IPS-11a (cell line): Measurements from ENCODE around the gene CRYZL1.
A peak's percentile ranks its signal among the peaks of the same experiment; 100 is the strongest.
"Not testable (repeated sequence)": the region's sequence is repeated elsewhere in the genome, so short reads cannot be mapped to it uniquely, and the experiment has no call there.

Source experiments
- H3K4me3 ChIP-seq: one replicate; pipeline ENCODE4 v1.5.1; 2013; ENCODE audit warnings: low read depth, low read length, control low read depth

CRYZL1 gene

GRCh38 chr21:33641352-33642026, at the start of gene CRYZL1:
TSS of gene CRYZL1 (minus strand) at chr21:33641741. CDS start at chr21:33631551, 10,190 bp downstream.
- H3K4me3 ChIP-seq = peak within 1 kb of the TSS; percentile 87

- no peak overlapping the region for H3K4me3 ChIP-seq
These were observed 49.3 kb upstream of the CRYZL1 start for GRCh38 chr21:33690874-33691273.

GRCh38 chr21:33688353-33688752, 46.8 kb upstream of the CRYZL1 start:
- H3K4me3 ChIP-seq = no peak overlapping the region

- H3K4me3 ChIP-seq = no peak overlapping the region
These were observed 46.1 kb upstream of the CRYZL1 start for GRCh38 chr21:33687634-33688033.

- no peak overlapping the region for H3K4me3 ChIP-seq
These were observed 44.8 kb upstream of the CRYZL1 start for GRCh38 chr21:33686386-33686785.

GRCh38 chr21:33685613-33686197, 44.2 kb upstream of the CRYZL1 start:
- H3K4me3 ChIP-seq = no peak overlapping the region

- no peak overlapping the region for H3K4me3 ChIP-seq
These were observed 43.5 kb upstream of the CRYZL1 start for GRCh38 chr21:33684923-33685560.

GRCh38 chr21:33684068-33684467, 42.5 kb upstream of the CRYZL1 start:
- H3K4me3 ChIP-seq = no peak overlapping the region

GRCh38 chr21:33682992-33683627, 41.6 kb upstream of the CRYZL1 start:
- no peak overlapping the region for H3K4me3 ChIP-seq

GRCh38 chr21:33680870-33681269, 39.3 kb upstream of the CRYZL1 start:
- no peak overlapping the region for H3K4me3 ChIP-seq

- H3K4me3 ChIP-seq = no peak overlapping the region
These were observed 35.9 kb upstream of the CRYZL1 start for GRCh38 chr21:33677450-33677849.

GRCh38 chr21:33676666-33677065, 35.1 kb upstream of the CRYZL1 start:
- not testable (repeated sequence) for H3K4me3 ChIP-seq

- H3K4me3 ChIP-seq = no peak overlapping the region
These were observed 32.7 kb upstream of the CRYZL1 start for GRCh38 chr21:33674226-33674625.

- H3K4me3 ChIP-seq = no peak overlapping the region
These were observed 31.9 kb upstream of the CRYZL1 start for GRCh38 chr21:33673473-33673872.

GRCh38 chr21:33670076-33670978, 28.8 kb upstream of the CRYZL1 start:
- H3K4me3 ChIP-seq = no peak overlapping the region

GRCh38 chr21:33668620-33669019, 27.1 kb upstream of the CRYZL1 start:
- H3K4me3 ChIP-seq = no peak overlapping the region

GRCh38 chr21:33668180-33668579, 26.6 kb upstream of the CRYZL1 start:
- no peak overlapping the region for H3K4me3 ChIP-seq

GRCh38 chr21:33667636-33668035, 26.1 kb upstream of the CRYZL1 start:
- H3K4me3 ChIP-seq = no peak overlapping the region

- no peak overlapping the region for H3K4me3 ChIP-seq
These were observed 24.6 kb upstream of the CRYZL1 start for GRCh38 chr21:33666153-33666552.

- no peak overlapping the region for H3K4me3 ChIP-seq
These were observed 22.6 kb upstream of the CRYZL1 start for GRCh38 chr21:33664135-33664534.

- H3K4me3 ChIP-seq = no peak overlapping the region
These were observed 21.7 kb upstream of the CRYZL1 start for GRCh38 chr21:33663241-33663640.
